ENCODE data around the gene CNIH2. TPM values are rescaled to one million over a fixed set of nuclear protein-coding genes. Genes with fewer than 3 reads are reported as not detected.
"Not testable (repeated sequence)": the region's sequence is repeated elsewhere in the genome, so short reads cannot be mapped to it uniquely, and the experiment has no call there.

The CNIH2 gene
- total RNA-seq, 2 experiments from 2014 or later: 0.96 to 2.0 TPM

DNA sequence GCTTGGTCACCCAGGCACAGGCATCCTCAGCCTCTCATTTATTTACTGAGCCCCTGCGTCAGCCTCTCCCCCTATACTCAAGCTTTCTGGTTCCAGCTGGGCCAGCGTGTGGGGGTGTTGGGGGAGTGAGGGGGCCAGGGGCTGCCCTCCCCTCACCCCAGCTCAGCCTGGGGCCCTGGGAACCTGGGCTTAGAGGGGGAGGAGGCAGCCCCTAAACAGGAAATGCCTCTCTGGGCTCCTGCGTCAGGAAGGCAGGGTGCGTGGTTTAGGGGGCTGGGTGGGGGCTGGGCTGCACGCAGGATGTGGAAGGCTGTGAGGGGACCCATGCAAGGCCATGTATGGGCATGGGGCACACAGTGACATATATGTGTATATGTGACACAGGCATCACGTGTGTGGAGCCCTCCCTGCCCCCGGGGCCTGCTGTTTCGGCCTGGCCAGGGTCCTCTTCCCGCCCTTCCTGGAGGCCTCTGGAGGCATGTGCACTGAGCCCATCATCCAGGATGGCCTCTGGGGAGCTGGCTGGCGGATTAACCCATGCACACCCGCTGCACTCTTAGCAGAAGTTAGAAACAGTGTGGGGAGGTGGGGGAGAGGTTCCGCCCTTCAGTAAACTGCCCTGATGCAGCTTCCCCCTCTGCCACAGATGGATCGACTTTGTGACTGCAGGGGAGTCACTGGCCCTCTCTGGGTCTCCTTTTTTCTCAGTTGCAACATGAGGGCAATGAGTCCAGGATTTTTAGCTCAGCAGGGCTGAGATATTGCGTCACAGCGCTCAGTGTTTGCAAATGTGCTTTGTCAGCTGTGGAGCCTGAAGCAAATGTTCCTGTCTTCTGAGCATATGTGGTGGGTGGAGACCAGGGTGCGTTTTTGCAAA, 40.0 kb downstream of the CNIH2 start:
- POLR2A ChIA-PET: interaction anchor here (0.7 to 6.9 kb wide), 9 partner anchors 9 to 428 kb away, joined by 3 to 38 read pairs (median 4); partner anchors contain the start of genes BRMS1, CCDC85B, RIN1 and YIF1A
- TF ChIP-seq, protein P1, sequence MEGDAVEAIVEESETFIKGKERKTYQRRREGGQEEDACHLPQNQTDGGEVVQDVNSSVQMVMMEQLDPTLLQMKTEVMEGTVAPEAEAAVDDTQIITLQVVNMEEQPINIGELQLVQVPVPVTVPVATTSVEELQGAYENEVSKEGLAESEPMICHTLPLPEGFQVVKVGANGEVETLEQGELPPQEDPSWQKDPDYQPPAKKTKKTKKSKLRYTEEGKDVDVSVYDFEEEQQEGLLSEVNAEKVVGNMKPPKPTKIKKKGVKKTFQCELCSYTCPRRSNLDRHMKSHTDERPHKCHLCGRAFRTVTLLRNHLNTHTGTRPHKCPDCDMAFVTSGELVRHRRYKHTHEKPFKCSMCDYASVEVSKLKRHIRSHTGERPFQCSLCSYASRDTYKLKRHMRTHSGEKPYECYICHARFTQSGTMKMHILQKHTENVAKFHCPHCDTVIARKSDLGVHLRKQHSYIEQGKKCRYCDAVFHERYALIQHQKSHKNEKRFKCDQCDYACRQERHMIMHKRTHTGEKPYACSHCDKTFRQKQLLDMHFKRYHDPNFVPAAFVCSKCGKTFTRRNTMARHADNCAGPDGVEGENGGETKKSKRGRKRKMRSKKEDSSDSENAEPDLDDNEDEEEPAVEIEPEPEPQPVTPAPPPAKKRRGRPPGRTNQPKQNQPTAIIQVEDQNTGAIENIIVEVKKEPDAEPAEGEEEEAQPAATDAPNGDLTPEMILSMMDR (IDR thresholded peaks at IDR 0.05): no peak
- CTCF ChIA-PET: interaction anchor here (0.7 to 10.2 kb wide), 7 partner anchors 9 to 95 kb away, joined by 3 to 149 read pairs (median 3); partner anchors contain the start of gene RIN1
- Mint-ChIP-seq H3K4me3 (peak overlapping the region; percentile 80), H3K4me1 (ENCODE audit: low read depth) (peaks cover 56% of the 10 kb centered on the region), H3K27me3 (no peaks in the 10 kb centered on the region), H3K9me3 (peaks cover 6% of the 10 kb centered on the region), H3K36me3 (ENCODE audit: low read depth) (peaks cover 12% of the 10 kb centered on the region), H3K27ac (peak overlapping the region; percentile 96)
- DNase-seq (peak; percentile 95), ATAC-seq (peak; percentile 75)
- intact Hi-C loops (cut with micrococcal nuclease): no loop called here

DNA sequence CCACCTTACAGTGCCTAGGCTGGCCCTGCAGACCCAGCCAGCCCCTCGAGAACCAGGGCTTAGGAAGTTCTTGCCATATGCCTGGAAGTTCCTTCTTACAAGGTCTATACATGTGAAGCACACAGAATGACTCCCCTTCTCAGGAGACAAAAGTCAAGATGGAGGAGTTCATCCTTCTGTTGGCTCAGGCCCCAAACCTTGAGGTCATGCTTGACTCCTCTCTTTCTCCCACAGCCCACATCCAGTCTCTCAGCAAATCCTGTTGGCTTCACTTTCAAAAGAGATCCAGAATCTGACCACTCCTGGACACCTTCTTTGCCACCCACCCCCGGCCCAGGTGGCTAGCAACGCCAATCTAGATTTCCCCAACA, 40.6 kb downstream of the CNIH2 start:
- Mint-ChIP-seq H3K36me3 (ENCODE audit: low read depth) (peaks cover 12% of the 10 kb centered on the region), H3K27me3 (no peaks in the 10 kb centered on the region), H3K4me3 (peak overlapping the region; percentile 80), H3K4me1 (ENCODE audit: low read depth) (peaks cover 61% of the 10 kb centered on the region), H3K27ac (peak overlapping the region; percentile 96), H3K9me3 (peaks cover 6% of the 10 kb centered on the region)
- ChIA-PET CTCF (interaction anchor here (0.7 to 10.2 kb wide), 4 partner anchors 8 to 96 kb away, joined by 3 to 149 read pairs (median 72); partner anchors contain the start of gene RIN1), POLR2A (interaction anchor here (0.9 to 6.9 kb wide), 7 partner anchors 8 to 38 kb away, joined by 3 to 38 read pairs (median 6); partner anchors contain the start of genes BRMS1, RIN1 and YIF1A)
- TF ChIP-seq, protein P1 (IDR thresholded peaks at IDR 0.05): no peak
- ATAC-seq (no peak), DNase-seq (no peak)
- intact Hi-C loops (cut with micrococcal nuclease): no loop called here

DNA sequence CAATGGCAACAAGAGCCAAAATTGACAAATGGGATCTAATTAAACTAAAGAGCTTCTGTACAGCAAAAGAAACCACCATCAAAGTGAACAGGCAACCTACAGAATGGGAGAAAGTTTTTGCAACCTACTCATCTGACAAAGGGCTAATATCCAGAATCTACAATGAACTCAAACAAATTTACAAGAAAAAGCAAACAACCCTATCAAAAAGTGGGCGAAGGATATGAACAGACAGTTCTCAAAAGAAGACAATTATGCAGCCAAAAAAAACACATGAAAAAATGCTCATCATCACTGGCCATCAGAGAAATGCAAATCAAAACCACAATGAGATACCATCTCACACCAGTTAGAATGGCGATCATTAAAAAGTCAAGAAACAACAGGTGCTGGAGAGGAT, 42.3 kb downstream of the CNIH2 start:
- intact Hi-C loops (cut with micrococcal nuclease); H3K27me3 Mint-ChIP-seq; ATAC-seq; DNase-seq; H3K4me3 Mint-ChIP-seq; CTCF ChIA-PET; H3K9me3 Mint-ChIP-seq: not testable (repeated sequence)
- H3K36me3 Mint-ChIP-seq (ENCODE audit: low read depth): peaks cover 11% of the 10 kb centered on the region
- peaks cover 60% of the 10 kb centered on the region for H3K4me1 Mint-ChIP-seq (ENCODE audit: low read depth)
- POLR2A ChIA-PET: interaction anchor here (1.2 kb wide), 1 partner anchor 32 kb away, joined by 3 read pairs; the partner anchor contains the start of gene YIF1A
- peak overlapping the region; percentile 63 for H3K27ac Mint-ChIP-seq

DNA sequence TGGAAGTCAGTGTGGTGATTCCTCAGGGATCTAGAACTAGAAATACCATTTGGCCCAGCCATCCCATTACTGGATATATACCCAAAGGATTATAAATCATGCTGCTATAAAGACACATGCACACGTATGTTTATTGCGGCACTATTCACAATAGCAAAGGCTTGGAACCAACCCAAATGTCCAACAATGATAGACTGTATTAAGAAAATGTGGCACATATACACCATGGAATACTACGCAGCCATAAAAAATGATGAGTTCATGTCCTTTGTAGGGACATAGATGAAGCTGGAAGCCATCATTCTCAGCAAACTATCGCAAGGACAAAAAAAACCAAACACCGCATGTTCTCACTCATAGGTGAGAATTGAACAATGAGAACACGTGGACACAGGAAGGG, 42.8 kb downstream of the CNIH2 start:
- H3K27ac Mint-ChIP-seq; H3K9me3 Mint-ChIP-seq; POLR2A ChIA-PET; intact Hi-C loops (cut with micrococcal nuclease); H3K36me3 Mint-ChIP-seq (ENCODE audit: low read depth); H3K27me3 Mint-ChIP-seq; CTCF ChIA-PET; DNase-seq; H3K4me3 Mint-ChIP-seq; ATAC-seq: not testable (repeated sequence)
- peaks cover 60% of the 10 kb centered on the region for H3K4me1 Mint-ChIP-seq (ENCODE audit: low read depth)

DNA sequence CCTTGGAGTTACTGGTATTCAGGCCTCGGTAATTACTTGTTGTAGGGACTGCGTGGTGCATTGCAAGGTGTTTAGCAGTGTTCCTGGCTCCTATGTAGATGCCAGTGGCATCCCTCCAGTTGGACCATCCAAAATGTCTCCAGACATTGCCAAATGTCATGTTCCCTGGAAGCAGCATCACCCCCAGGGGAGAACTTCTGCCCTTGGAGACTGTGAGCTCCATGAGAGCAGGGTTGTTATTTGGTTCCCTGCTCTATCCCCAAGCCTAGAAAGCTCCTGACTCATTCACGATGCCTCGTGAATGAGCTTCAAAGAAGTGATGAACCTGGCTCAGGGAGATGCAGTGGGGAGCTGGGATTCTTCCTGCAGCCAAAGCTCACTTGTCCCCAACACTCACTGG, 43.6 kb downstream of the CNIH2 start:
- H3K9me3 Mint-ChIP-seq: peaks cover 6% of the 10 kb centered on the region
- POLR2A ChIA-PET: interaction anchor here (1.0 to 1.8 kb wide), 2 partner anchors 9 to 51 kb away, joined by 3 to 11 read pairs; no protein-coding TSS in a partner anchor
- peaks cover 62% of the 10 kb centered on the region for H3K4me1 Mint-ChIP-seq (ENCODE audit: low read depth)
- CTCF ChIA-PET: interaction anchor here (1.5 to 1.9 kb wide), 5 partner anchors 9 to 67 kb away, joined by 3 to 39 read pairs (median 5); partner anchors contain the start of gene RIN1
- no peaks in the 10 kb centered on the region for H3K27me3 Mint-ChIP-seq
- TF ChIP-seq, protein P1 (IDR thresholded peaks at IDR 0.05): no peak
- H3K36me3 Mint-ChIP-seq (ENCODE audit: low read depth): peaks cover 5% of the 10 kb centered on the region
- no peak overlapping the region for H3K4me3 Mint-ChIP-seq
- intact Hi-C loops (cut with micrococcal nuclease): no loop called here
- DNase-seq: no peak
- H3K27ac Mint-ChIP-seq: no peak overlapping the region
- ATAC-seq: no peak

Measured in activated CD8-positive, alpha-beta T cell treated with anti-CD3 and anti-CD28 coated beads for 36 hours (primary cell).